HepG2 (cell line): ENCODE data around the gene ARFIP1. TPM values are rescaled to one million over a fixed set of nuclear protein-coding genes. Genes with fewer than 3 reads are reported as not detected.

Experiments
- HOMEZ ChIP-seq: IDR thresholded peaks from 2 replicates; pipeline ENCODE4 v1.6.1; 2016; ENCODE audit warnings: low read depth
- PRDM4 ChIP-seq: sonication (generic); formaldehyde crosslinking; IDR thresholded peaks from 2 replicates; pipeline ENCODE4 v1.9.0; 2021; ENCODE audit warnings: missing genetic modification reagents, borderline replicate concordance
- TRAFD1 ChIP-seq: sonication (generic); formaldehyde crosslinking; IDR thresholded peaks from 2 replicates; pipeline ENCODE4 v1.5.1; 2020; ENCODE audit warnings: missing genetic modification reagents, mild to moderate bottlenecking, borderline replicate concordance
- ZBTB10 ChIP-seq: sonication (generic); formaldehyde crosslinking; IDR thresholded peaks from 2 replicates; pipeline ENCODE4 v1.4.0; 2020; ENCODE audit warnings: missing genetic modification reagents, borderline replicate concordance
- ZNF136 ChIP-seq: sonication (generic); formaldehyde crosslinking; IDR thresholded peaks from 2 replicates; pipeline ENCODE4 v1.8.1; 2022; ENCODE audit warnings: low read depth, mild to moderate bottlenecking, moderate library complexity, missing genetic modification reagents
- ZNF224 ChIP-seq: sonication (generic); formaldehyde crosslinking; IDR thresholded peaks from 2 replicates; pipeline ENCODE4 v1.5.0; 2020; ENCODE audit warnings: mild to moderate bottlenecking, missing genetic modification reagents
- polyA plus RNA-seq, 8 experiments: library from polyadenylated mRNA; depleted of rRNA in 3 of 8; stranded (reverse) in 7 of 8; unstranded in 1 of 8; fragments of >200 nt; fragmentation: Illumina TruSeq in 4 of 8; extraction: Trizol in 4 of 8; gene quantifications; 2 replicates each; pipeline versions ENCODE4 v1.2.1 to v1.2.3, GENCODE V29; 2011 to 2016; ENCODE audit warnings: low read depth in 4 of 8, missing spikeins in 1 of 8, mixed read lengths in 1 of 8; ENCODE audit not compliant: insufficient read depth in 1 of 8
- total RNA-seq, 5 experiments: library from RNA; depleted of rRNA; stranded (reverse); fragments of >200 nt; fragmentation: Illumina TruSeq; extraction: Trizol; gene quantifications; 2 replicates each; pipeline ENCODE4 v1.2.3, GENCODE V29; 2016; ENCODE audit warnings: low read depth in 1 of 5

The ARFIP1 gene
- total and polyA plus RNA-seq, 2 of the 13 experiments (the other 11 are each of a cell fraction or from before 2014, with no cell fraction given), result 9.9 to 27.7 TPM

GRCh38 chr4:152824561-152824960 is 44.8 kb downstream of the ARFIP1 start (continued):
- TF ChIP-seq ZBTB10 (CRISPR knock-in tag) (no peak), HOMEZ (CRISPR knock-in tag) (no peak), TRAFD1 (CRISPR knock-in tag) (no peak), PRDM4 (no peak), ZNF136 (CRISPR knock-in tag) (no peak), ZNF224 (CRISPR knock-in tag) (no peak)
